Measurements from ENCODE around the gene TRIM24. TPM values are rescaled to one million over a fixed set of nuclear protein-coding genes. Genes with fewer than 3 reads are reported as not detected.

Gene TRIM24
- total RNA-seq, 4 donors from 2014 or later: 13.5 to 21.1 (median 17.7) TPM

- no peak overlapping the region for H3K4me3 ChIP-seq (ENCODE audit: low read depth, poor library complexity, severe bottlenecking)
- no peak for TF ChIP-seq CTCF (IDR thresholded peaks at IDR 0.05)
- TF ChIP-seq POLR2A (IDR thresholded peaks at IDR 0.05): no peak
- no peak for DNase-seq (ENCODE audit: low spot score in 2 of 2)
- intact Hi-C loops (cut with DNase I; ENCODE audit: low total_unique reads): no loop called here
- WGBS, 2 donors: 83 to 91% methylated on average over 2 of the region's 2 CpGs
Measured at GRCh38 chr7:138436388-138436787, 23.7 kb upstream of the TRIM24 start.

GRCh38 chr7:138440460-138440859, 19.6 kb upstream of the TRIM24 start:
- WGBS, 2 donors: 95% methylated on average over 17 of the region's 17 CpGs

GRCh38 chr7:138442822-138443221, 17.2 kb upstream of the TRIM24 start:
- 86 to 93% methylated on average over 3 of the region's 3 CpGs for WGBS, 2 donors
- no peak for DNase-seq (ENCODE audit: low spot score in 2 of 2)
- intact Hi-C loops (cut with DNase I; ENCODE audit: low total_unique reads): no loop called here
- TF ChIP-seq CTCF (IDR thresholded peaks at IDR 0.05) (no peak), POLR2A (IDR thresholded peaks at IDR 0.05) (no peak)
- H3K4me3 ChIP-seq (ENCODE audit: low read depth, poor library complexity, severe bottlenecking): no peak overlapping the region

More at GRCh38 chr7:138440460-138440859, 19.6 kb upstream of the TRIM24 start:
- no peak overlapping the region for H3K4me3 ChIP-seq (ENCODE audit: low read depth, poor library complexity, severe bottlenecking)
- intact Hi-C loops (cut with DNase I; ENCODE audit: low total_unique reads): no loop called here
- no peak for DNase-seq (ENCODE audit: low spot score in 2 of 2)
- TF ChIP-seq CTCF (IDR thresholded peaks at IDR 0.05): no peak
- TF ChIP-seq POLR2A (IDR thresholded peaks at IDR 0.05): no peak

GRCh38 chr7:138449580-138449979, 10.5 kb upstream of the TRIM24 start:
- intact Hi-C loops (cut with DNase I; ENCODE audit: low total_unique reads): no loop called here
- H3K4me3 ChIP-seq (ENCODE audit: low read depth, poor library complexity, severe bottlenecking): no peak overlapping the region
- DNase-seq (ENCODE audit: low spot score in 2 of 2): no peak
- 86 to 88% methylated on average over 6 of the region's 6 CpGs for WGBS, 2 donors
- TF ChIP-seq CTCF (IDR thresholded peaks at IDR 0.05) (no peak), POLR2A (IDR thresholded peaks at IDR 0.05) (no peak)

- no peak for DNase-seq (ENCODE audit: low spot score in 2 of 2)
- TF ChIP-seq POLR2A (IDR thresholded peaks at IDR 0.05) (no peak), CTCF (IDR thresholded peaks at IDR 0.05) (no peak)
- intact Hi-C loops (cut with DNase I; ENCODE audit: low total_unique reads): no loop called here
- WGBS, 2 donors: 51 to 81% methylated on average over 3 of the region's 3 CpGs
- H3K4me3 ChIP-seq (ENCODE audit: low read depth, poor library complexity, severe bottlenecking): no peak overlapping the region
Measured at GRCh38 chr7:138455609-138456008, 4.5 kb upstream of the TRIM24 start.

- no peak overlapping the region for H3K4me3 ChIP-seq (ENCODE audit: low read depth, poor library complexity, severe bottlenecking)
- no peak for TF ChIP-seq CTCF (IDR thresholded peaks at IDR 0.05)
- no peak for TF ChIP-seq POLR2A (IDR thresholded peaks at IDR 0.05)
- DNase-seq (ENCODE audit: low spot score in 2 of 2): no peak
- 82 to 90% methylated on average over 4 of the region's 4 CpGs for WGBS, 2 donors
- intact Hi-C loops (cut with DNase I; ENCODE audit: low total_unique reads): no loop called here
Measured at GRCh38 chr7:138456220-138456619, 3.8 kb upstream of the TRIM24 start.
